ENCODE results near the gene HECTD4.
"Not testable (repeated sequence)": the region's sequence is repeated elsewhere in the genome, so short reads cannot be mapped to it uniquely, and the experiment has no call there.

The HECTD4 gene

DNA sequence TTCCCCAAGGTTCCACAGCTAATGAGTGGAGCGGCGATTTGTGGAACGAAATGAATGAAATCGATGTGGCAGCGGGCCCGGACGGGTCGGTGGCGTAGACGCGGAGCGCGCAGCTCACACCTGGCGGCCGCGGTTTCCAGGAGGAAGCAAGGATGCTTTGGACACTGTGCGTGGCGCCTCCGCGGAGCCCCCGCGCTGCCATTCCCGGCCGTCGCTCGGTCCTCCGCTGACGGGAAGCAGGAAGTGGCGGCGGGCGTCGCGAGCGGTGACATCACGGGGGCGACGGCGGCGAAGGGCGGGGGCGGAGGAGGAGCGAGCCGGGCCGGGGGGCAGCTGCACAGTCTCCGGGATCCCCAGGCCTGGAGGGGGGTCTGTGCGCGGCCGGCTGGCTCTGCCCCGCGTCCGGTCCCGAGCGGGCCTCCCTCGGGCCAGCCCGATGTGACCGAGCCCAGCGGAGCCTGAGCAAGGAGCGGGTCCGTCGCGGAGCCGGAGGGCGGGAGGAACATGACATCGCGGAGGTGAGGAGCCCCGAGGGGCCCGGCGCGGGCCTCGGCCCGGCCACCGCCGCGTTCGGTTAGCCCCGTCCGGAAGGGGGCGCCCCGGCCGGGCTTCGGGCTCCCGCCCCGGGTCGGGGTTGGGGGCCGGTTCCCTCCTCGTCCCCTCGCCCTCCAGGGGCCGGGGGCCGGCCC lies 36.5 kb upstream of the HECTD4 start, which contains the start of gene PTPN11:
PTPN11 (plus strand) TSS at position 340 of the 689 bp plus-strand sequence; CDS start at position 505, 165 bp downstream.
- DNase-seq (ENCODE audit: extremely low read depth, insufficient read length), result peak; percentile 91
- Histone ChIP-seq H3K4me3 (replicated peaks; ENCODE audit: low read depth, low read length) (peak within 1 kb of the TSS; percentile 98), H3K27me3 (replicated peaks; ENCODE audit: control insufficient read depth, insufficient read depth, low read length) (no peaks in the 10 kb centered on the region), H3K36me3 (ENCODE audit: control insufficient read depth, insufficient read depth, low read length) (no peaks in the 10 kb centered on the region)
- TF ChIP-seq, protein P1, sequence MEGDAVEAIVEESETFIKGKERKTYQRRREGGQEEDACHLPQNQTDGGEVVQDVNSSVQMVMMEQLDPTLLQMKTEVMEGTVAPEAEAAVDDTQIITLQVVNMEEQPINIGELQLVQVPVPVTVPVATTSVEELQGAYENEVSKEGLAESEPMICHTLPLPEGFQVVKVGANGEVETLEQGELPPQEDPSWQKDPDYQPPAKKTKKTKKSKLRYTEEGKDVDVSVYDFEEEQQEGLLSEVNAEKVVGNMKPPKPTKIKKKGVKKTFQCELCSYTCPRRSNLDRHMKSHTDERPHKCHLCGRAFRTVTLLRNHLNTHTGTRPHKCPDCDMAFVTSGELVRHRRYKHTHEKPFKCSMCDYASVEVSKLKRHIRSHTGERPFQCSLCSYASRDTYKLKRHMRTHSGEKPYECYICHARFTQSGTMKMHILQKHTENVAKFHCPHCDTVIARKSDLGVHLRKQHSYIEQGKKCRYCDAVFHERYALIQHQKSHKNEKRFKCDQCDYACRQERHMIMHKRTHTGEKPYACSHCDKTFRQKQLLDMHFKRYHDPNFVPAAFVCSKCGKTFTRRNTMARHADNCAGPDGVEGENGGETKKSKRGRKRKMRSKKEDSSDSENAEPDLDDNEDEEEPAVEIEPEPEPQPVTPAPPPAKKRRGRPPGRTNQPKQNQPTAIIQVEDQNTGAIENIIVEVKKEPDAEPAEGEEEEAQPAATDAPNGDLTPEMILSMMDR (IDR thresholded peaks at IDR 0.05; ENCODE audit: insufficient read depth, low read length, poor library complexity, severe bottlenecking), result no peak

DNA sequence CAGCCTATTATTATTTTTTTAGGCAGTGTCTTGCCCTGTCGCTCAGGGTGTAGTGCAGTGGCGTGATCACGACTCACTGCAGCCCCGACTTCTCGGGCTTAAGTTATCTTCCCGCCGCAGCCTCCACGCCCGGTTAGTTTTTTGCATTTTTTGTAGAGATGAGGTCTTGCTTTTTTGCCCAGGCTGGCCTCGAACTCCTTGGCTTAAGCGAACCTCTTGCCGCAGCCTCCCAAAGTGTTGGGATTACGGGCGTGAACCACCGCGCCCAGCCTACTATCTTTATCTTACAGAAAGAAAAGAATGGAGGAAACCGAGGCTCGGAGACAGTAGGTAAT lies 36.0 kb upstream of the HECTD4 start:
- H3K4me3 ChIP-seq (replicated peaks; ENCODE audit: low read depth, low read length), result peak overlapping the region; percentile 98

DNA sequence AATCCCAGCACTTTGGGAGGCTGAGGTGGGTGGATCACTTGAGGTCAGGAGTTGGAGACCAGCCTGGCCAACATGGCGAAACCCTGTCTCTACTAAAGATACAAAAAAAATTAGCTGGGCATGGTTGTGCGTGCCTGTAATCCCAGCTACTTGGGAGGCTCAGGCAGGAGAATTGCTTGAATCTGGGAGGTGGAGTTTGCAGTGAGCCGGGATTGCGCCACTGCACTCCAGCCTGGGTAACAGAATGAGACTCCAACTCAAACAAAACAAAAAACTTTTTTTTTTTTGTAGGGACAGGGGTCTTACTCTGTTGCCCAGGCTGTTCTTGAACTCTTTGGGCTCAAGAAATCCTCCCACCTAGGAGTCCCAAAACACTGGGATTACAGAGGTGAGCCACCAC lies 33.2 kb upstream of the HECTD4 start:
- not testable (repeated sequence) for DNase-seq (ENCODE audit: extremely low read depth, insufficient read length); H3K4me3 ChIP-seq (replicated peaks; ENCODE audit: low read depth, low read length); H3K27me3 ChIP-seq (replicated peaks; ENCODE audit: control insufficient read depth, insufficient read depth, low read length); H3K36me3 ChIP-seq (ENCODE audit: control insufficient read depth, insufficient read depth, low read length)

More for the DNA sequence above, 36.0 kb upstream of the HECTD4 start:
- H3K36me3 ChIP-seq (ENCODE audit: control insufficient read depth, insufficient read depth, low read length), result no peaks in the 10 kb centered on the region
- no peaks in the 10 kb centered on the region for H3K27me3 ChIP-seq (replicated peaks; ENCODE audit: control insufficient read depth, insufficient read depth, low read length)
- TF ChIP-seq, protein P1 (IDR thresholded peaks at IDR 0.05; ENCODE audit: insufficient read depth, low read length, poor library complexity, severe bottlenecking), result no peak
- peak; percentile 29 for DNase-seq (ENCODE audit: extremely low read depth, insufficient read length)

DNA sequence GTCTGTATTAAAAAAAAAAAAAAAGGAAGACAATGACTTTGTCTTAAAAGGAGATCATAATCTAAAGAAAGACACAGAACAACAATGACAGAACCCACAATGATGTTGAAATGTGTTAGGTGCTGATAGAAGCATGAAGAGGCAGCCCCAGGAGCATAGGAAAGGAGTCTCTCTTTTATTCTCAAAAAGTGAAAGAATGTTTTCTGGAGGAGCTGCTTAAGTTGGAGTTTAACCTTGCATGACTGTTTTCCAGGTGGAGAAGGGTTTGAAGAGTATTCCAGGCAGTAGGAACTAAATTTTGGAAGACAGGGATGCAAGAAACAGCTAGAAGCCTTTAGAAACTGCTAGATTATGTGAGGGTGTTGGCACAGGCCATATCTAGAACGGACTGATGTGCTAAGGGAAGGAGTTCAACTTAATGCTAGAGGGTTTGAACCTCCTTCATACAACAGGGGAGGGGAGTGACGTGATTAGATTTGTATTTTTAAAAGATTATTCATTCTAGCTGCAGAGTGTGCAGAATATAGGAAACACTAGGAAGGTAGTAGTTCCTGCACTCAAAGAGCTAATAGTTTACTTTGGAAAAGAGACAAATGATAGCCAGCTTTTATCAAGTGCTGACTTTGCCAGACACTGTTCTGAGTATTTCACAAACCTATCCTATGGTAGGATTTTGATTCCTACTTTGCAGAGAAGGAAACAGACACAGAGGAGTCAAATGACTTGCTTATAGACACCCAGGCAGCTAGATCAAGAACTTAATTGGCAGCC lies 31.8 kb upstream of the HECTD4 start:
- Histone ChIP-seq H3K27me3 (replicated peaks; ENCODE audit: control insufficient read depth, insufficient read depth, low read length) (no peaks in the 10 kb centered on the region), H3K4me3 (replicated peaks; ENCODE audit: low read depth, low read length) (no peak overlapping the region), H3K36me3 (ENCODE audit: control insufficient read depth, insufficient read depth, low read length) (no peaks in the 10 kb centered on the region)
- DNase-seq (ENCODE audit: extremely low read depth, insufficient read length), result no peak
- TF ChIP-seq, protein P1 (IDR thresholded peaks at IDR 0.05; ENCODE audit: insufficient read depth, low read length, poor library complexity, severe bottlenecking), result no peak

DNA sequence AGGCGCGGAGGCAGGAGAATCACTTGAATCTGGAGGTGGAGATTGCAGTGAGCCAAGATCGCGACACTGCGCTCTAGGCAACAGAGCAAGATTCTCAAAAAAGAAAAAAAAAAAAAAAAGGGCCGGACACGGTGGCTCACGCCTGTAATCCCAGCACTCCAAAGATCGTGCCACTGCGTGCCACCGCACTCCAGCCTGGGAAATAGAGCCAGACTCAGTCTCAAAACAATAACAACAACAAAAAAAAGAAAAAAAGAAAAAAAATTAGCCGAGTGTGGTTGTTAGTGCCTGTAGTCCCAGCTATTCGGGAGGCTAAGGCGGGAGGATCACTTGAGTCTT lies 27.6 kb upstream of the HECTD4 start:
- TF ChIP-seq, protein P1 (IDR thresholded peaks at IDR 0.05; ENCODE audit: insufficient read depth, low read length, poor library complexity, severe bottlenecking), result no peak
- no peak for DNase-seq (ENCODE audit: extremely low read depth, insufficient read length)
- Histone ChIP-seq H3K27me3 (replicated peaks; ENCODE audit: control insufficient read depth, insufficient read depth, low read length) (no peaks in the 10 kb centered on the region), H3K4me3 (replicated peaks; ENCODE audit: low read depth, low read length) (no peak overlapping the region), H3K36me3 (ENCODE audit: control insufficient read depth, insufficient read depth, low read length) (peaks cover 14% of the 10 kb centered on the region)

DNA sequence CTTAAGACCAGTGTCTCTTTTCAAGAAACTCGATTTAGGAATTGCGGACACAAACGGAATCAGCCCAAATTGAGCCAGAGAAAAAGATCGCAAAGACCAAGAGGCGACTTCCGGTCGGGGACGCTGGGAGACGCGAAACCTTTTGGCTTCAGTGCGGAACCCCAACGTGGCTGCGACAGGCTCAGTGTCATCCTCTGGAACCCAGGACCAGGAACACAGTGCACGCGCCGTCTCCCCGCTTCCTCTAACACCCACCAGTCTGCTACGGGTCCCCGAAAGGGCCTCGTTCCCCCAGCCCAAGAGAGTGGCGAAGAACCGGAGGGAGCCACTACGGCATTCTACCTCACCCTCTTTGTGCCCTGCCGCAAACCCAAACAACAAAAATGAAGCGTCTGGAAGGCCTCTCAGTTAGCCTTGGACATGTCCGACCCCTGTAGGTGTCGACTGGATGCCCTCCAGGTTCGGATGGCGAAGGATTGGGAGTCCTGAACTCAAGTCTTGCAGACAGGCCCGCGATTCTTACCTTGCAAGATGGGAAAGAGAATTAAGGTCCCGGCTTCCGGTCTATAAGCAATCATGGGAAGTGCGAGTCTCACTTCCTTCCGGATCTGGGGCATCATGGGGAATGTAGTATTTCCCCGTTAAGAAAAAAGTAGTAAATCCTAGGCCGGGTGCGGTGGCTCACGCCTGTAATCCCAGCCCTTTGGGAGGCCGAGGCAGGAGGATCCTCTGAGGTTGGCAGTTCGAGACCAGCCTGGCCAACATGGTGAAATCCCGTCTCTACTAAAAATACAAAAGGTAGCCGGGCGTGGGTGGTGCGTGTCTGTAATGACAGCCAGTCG lies 27.1 kb upstream of the HECTD4 start, which contains the start of gene RPL6:
RPL6 (minus strand) TSS at position 542 of the 842 bp plus-strand sequence. CDS start 949 bp downstream, outside the sequence.
- Histone ChIP-seq H3K36me3 (ENCODE audit: control insufficient read depth, insufficient read depth, low read length) (peaks cover 19% of the 10 kb centered on the region), H3K27me3 (replicated peaks; ENCODE audit: control insufficient read depth, insufficient read depth, low read length) (no peaks in the 10 kb centered on the region), H3K4me3 (replicated peaks; ENCODE audit: low read depth, low read length) (peak within 1 kb of the TSS; percentile 65)
- DNase-seq (ENCODE audit: extremely low read depth, insufficient read length), result peak; percentile 88
- TF ChIP-seq, protein P1 (IDR thresholded peaks at IDR 0.05; ENCODE audit: insufficient read depth, low read length, poor library complexity, severe bottlenecking), result no peak
